Right cardiac atrium (tissue), 5 donors: ENCODE results near the gene GSTA3. TPM values are rescaled to one million over a fixed set of nuclear protein-coding genes. Genes with fewer than 3 reads are reported as not detected.
"Not testable (repeated sequence)": the region's sequence is repeated elsewhere in the genome, so short reads cannot be mapped to it uniquely, and the experiment has no call there.

Source experiments
- ATAC-seq, 2 donors: fragments of 200-7000 bp; cut with Tn5 transposase; one replicate each; pipeline versions ENCODE4 v1.8.0 to v1.9.1; 2020; ENCODE audit warnings: moderate library complexity in 2 of 2, mild to moderate bottlenecking in 1 of 2
- DNase-seq, 3 donors: peaks; one replicate each; pipeline ENCODE4 v3.0.0-alpha.2; 2020
- H3K27ac ChIP-seq: one replicate; pipeline ENCODE4 v1.5.1; 2013; ENCODE audit warnings: mild to moderate bottlenecking, low read length, control low read depth, moderate library complexity
- H3K27me3 ChIP-seq: one replicate; pipeline ENCODE4 v1.6.1; 2013; ENCODE audit not compliant: control insufficient read depth, insufficient read depth
- H3K4me1 ChIP-seq: one replicate; pipeline ENCODE4 v1.6.1; 2013; ENCODE audit warnings: low read length; ENCODE audit not compliant: control insufficient read depth, insufficient read depth
- H3K4me3 ChIP-seq: one replicate; pipeline ENCODE4 v1.5.1; 2013; ENCODE audit warnings: low read length, control low read depth
- H3K9me3 ChIP-seq: one replicate; pipeline ENCODE4 v1.6.1; 2013; ENCODE audit warnings: low read length; ENCODE audit not compliant: control insufficient read depth
- WGBS: extraction: QIAGEN DNeasy Blood & Tissue Kit; methylation state at CpG from one replicate; pipeline ENCODE4 v1.1.7; 2013; 5-methylcytosine and 5-hydroxymethylcytosine counted together
- intact Hi-C, 4 donors: fragments of 100-400 bp; cut with DNase I; formaldehyde crosslinking; loops; one replicate each; pipeline versions ENCODE4 v1.11.0 to v1.14.0; 2022 to 2023
- polyA plus RNA-seq: library from polyadenylated mRNA; stranded (reverse); fragments of 200-250 nt; gene quantifications from one replicate; pipeline ENCODE4 v1.2.3, GENCODE V29; 2013
- total RNA-seq, 4 donors: library from RNA; stranded (reverse); fragmentation: NEBNext Ultra II Directional; extraction: Animal tissue kit (Norgen Biotek cat#: 25700); gene quantifications; one replicate each; pipeline ENCODE4 v1.2.1, GENCODE V29; 2021
- donor health status: healthy with polysubstance abuse.
- donor health status: DM: no; HTN: yes; CAD: no.
- donor health status: DM: no; HTN: no; CAD: no.
- donor health status: DM: no; HTN: yes; CAD: no; lungs with severe emphysema.
- donor health status: DM: yes; HTN: yes; CAD: no.

The GSTA3 gene
- total and polyA plus RNA-seq, 5 donors, result not detected

DNA sequence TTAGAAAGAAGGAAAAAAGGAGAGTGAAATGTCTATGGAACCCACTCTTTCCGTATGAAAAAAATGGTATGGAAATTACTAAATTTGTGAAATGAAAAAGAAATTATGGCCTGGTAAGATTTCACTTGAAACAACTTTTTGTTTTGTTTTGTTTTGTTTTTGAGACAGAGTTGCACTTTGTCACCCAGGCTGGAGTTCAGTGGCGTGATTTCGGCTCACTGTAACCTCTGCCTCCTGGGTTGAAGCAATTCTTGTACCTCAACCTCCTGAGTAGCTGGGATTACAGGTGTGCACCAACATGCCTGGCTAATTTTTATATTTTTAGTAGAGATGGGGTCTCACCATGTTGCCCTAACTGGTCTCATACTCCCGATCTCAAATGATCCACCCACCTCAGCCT lies 51.1 kb downstream of the GSTA3 start:
- Histone ChIP-seq H3K27me3 (no peaks in the 10 kb centered on the region), H3K9me3 (no peaks in the 10 kb centered on the region), H3K27ac (no peak overlapping the region), H3K4me1 (no peaks in the 10 kb centered on the region), H3K4me3 (no peak overlapping the region)
- no peak for ATAC-seq
- WGBS, result 91% methylated on average over 4 of the region's 4 CpGs
- DNase-seq, result no peak
- intact Hi-C loops, result no loop called here

DNA sequence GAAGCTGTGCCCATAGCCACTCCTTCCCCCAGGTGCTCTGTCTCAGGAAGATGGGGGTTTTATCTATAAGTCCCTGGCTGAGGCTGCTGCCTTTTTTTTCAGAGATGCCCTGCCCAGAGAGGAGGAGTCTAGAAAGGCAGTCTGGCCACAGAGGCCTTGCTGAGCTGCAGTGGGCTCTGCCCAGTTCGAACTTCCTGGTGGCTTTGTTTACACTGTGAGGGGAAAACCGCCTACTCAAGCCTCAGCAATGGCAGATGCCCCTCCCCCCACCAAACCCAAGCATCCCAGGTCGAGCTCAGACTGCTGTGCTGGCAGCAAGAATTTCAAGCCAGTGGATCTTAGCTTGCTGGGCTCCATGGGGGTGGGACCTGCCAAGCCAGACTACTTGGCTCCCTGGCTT lies 53.4 kb downstream of the GSTA3 start:
- not testable (repeated sequence) for H3K27me3 ChIP-seq, ATAC-seq
- WGBS, result 5% methylated on average over 3 of the region's 3 CpGs

DNA sequence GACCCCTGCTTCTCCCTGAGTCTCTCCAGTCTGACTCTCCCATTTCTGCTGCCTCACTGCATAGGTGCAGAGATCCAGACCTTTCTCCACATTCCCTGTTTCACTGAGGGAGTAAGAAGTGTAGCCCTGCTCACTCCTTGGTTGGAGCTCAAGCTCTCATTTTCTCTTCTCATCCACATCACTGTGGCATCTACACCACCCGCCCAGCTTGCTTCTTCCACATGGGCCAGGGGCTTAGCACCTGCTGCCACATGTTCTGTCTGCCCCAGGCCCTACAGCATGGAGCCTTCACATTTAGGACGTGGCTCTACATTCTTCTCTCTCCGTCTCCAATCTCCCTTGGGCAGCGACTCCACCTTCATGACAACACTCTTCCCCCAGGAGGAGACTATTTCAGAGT lies 60.4 kb downstream of the GSTA3 start:
- Histone ChIP-seq H3K27me3 (no peaks in the 10 kb centered on the region), H3K4me1 (no peaks in the 10 kb centered on the region), H3K9me3 (no peaks in the 10 kb centered on the region), H3K4me3 (no peak overlapping the region), H3K27ac (no peak overlapping the region)
- ATAC-seq (no peak), DNase-seq (no peak)
- intact Hi-C loops, result no loop called here
- 76% methylated on average over 4 of the region's 4 CpGs for whole genome bisulfite sequencing

More for the DNA sequence above, 53.4 kb downstream of the GSTA3 start:
- H3K4me3 ChIP-seq, H3K9me3 ChIP-seq, H3K4me1 ChIP-seq, H3K27ac ChIP-seq, intact Hi-C loops: not testable (repeated sequence)
- DNase-seq, result peak in 2 of 3 donors; percentile 30 to 39

Other genes with a start within 250 kb of the GSTA3 start
- gene TMEM14A, start 238.6 kb downstream of the GSTA3 start, total RNA-seq, result 10 to 100 TPM in 3 of 4 donors, 1 to 10 TPM in 1; 8.7 to 15.4 (median 13.5) TPM
- gene TMEM14A, start 238.6 kb downstream of the GSTA3 start, polyA plus RNA-seq, result 19.5 TPM
- not detected for gene GSTA2, start 146.2 kb downstream of the GSTA3 start, total RNA-seq
- gene GSTA2, start 146.2 kb downstream of the GSTA3 start, polyA plus RNA-seq, result not detected
- gene GSTA1, start 105.9 kb downstream of the GSTA3 start, total RNA-seq, result not detected
- gene GSTA1, start 105.9 kb downstream of the GSTA3 start, polyA plus RNA-seq, result 0.09 TPM
- gene GSTA5, start 68.9 kb downstream of the GSTA3 start, total RNA-seq, result not detected
- gene GSTA5, start 68.9 kb downstream of the GSTA3 start, polyA plus RNA-seq, result not detected
- gene GSTA4, start 85.6 kb upstream of the GSTA3 start, total RNA-seq, result 10 to 100 TPM; 11.5 to 17.6 (median 15.4) TPM
- gene GSTA4, start 85.6 kb upstream of the GSTA3 start, polyA plus RNA-seq, result 16.8 TPM
- gene CILK1, start 152.1 kb upstream of the GSTA3 start, total RNA-seq, result 10 to 100 TPM in 1 of 4 donors, 1 to 10 TPM in 3; 7.0 to 10.7 (median 8.3) TPM
- 4.1 TPM for gene CILK1, start 152.1 kb upstream of the GSTA3 start, polyA plus RNA-seq
- 100 to 1,000 TPM in 2 of 4 donors, 10 to 100 TPM in 2; 79.9 to 118 (median 103) TPM for gene FBXO9, start 155.7 kb upstream of the GSTA3 start, total RNA-seq
- gene FBXO9, start 155.7 kb upstream of the GSTA3 start, polyA plus RNA-seq, result 33.8 TPM
- not detected for gene GCM1, start 239.1 kb upstream of the GSTA3 start, total RNA-seq
- not detected for gene GCM1, start 239.1 kb upstream of the GSTA3 start, polyA plus RNA-seq